GM12873 (cell line): ENCODE results near the gene ROBO2.

Experiments
- TF ChIP-seq, protein P1 (sequence below): IDR thresholded peaks from 2 replicates; pipeline ENCODE4 v1.5.1; 2012; ENCODE audit warnings: low read depth, mild to moderate bottlenecking, moderate library complexity, low read length, control low read depth; ENCODE audit not compliant: insufficient read depth; ENCODE audit errors: missing control alignments

The ROBO2 gene, protein sequence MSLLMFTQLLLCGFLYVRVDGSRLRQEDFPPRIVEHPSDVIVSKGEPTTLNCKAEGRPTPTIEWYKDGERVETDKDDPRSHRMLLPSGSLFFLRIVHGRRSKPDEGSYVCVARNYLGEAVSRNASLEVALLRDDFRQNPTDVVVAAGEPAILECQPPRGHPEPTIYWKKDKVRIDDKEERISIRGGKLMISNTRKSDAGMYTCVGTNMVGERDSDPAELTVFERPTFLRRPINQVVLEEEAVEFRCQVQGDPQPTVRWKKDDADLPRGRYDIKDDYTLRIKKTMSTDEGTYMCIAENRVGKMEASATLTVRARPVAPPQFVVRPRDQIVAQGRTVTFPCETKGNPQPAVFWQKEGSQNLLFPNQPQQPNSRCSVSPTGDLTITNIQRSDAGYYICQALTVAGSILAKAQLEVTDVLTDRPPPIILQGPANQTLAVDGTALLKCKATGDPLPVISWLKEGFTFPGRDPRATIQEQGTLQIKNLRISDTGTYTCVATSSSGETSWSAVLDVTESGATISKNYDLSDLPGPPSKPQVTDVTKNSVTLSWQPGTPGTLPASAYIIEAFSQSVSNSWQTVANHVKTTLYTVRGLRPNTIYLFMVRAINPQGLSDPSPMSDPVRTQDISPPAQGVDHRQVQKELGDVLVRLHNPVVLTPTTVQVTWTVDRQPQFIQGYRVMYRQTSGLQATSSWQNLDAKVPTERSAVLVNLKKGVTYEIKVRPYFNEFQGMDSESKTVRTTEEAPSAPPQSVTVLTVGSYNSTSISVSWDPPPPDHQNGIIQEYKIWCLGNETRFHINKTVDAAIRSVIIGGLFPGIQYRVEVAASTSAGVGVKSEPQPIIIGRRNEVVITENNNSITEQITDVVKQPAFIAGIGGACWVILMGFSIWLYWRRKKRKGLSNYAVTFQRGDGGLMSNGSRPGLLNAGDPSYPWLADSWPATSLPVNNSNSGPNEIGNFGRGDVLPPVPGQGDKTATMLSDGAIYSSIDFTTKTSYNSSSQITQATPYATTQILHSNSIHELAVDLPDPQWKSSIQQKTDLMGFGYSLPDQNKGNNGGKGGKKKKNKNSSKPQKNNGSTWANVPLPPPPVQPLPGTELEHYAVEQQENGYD (N-terminal part only)

DNA sequence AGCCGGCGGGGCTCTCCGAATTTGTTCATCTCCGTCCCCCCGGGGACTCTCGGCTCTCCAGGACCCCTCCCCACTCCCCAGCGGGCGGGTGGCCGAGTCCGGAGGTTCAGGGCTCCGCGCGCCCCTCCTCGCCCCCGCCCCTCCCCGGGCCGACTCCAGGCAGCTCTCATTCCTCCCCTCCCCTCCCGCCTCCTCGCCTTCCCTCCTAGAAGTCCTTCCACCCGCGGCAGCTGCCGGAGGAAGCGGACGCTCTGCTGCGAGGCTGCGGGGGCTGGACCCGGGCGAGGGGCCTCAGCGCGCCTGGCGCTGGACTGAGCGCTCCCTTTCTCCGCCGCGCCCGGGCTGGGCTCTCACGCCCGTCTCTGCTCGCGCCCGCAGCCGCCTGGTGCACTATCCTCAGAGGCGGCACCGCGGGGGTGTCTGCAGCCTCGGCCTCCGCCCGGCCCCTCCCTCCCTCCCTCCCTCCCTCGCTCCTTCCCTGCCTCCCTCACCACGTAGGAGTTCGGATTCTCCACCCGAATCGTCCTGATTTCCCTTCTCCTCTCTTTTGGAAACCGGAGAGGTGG is at the start of gene ROBO2:
Gene ROBO2 (plus strand): TSS at position 494 of the 566 bp plus-strand sequence. CDS start 687 bp downstream, outside the sequence.
- TF ChIP-seq, protein P1, sequence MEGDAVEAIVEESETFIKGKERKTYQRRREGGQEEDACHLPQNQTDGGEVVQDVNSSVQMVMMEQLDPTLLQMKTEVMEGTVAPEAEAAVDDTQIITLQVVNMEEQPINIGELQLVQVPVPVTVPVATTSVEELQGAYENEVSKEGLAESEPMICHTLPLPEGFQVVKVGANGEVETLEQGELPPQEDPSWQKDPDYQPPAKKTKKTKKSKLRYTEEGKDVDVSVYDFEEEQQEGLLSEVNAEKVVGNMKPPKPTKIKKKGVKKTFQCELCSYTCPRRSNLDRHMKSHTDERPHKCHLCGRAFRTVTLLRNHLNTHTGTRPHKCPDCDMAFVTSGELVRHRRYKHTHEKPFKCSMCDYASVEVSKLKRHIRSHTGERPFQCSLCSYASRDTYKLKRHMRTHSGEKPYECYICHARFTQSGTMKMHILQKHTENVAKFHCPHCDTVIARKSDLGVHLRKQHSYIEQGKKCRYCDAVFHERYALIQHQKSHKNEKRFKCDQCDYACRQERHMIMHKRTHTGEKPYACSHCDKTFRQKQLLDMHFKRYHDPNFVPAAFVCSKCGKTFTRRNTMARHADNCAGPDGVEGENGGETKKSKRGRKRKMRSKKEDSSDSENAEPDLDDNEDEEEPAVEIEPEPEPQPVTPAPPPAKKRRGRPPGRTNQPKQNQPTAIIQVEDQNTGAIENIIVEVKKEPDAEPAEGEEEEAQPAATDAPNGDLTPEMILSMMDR = no peak

DNA sequence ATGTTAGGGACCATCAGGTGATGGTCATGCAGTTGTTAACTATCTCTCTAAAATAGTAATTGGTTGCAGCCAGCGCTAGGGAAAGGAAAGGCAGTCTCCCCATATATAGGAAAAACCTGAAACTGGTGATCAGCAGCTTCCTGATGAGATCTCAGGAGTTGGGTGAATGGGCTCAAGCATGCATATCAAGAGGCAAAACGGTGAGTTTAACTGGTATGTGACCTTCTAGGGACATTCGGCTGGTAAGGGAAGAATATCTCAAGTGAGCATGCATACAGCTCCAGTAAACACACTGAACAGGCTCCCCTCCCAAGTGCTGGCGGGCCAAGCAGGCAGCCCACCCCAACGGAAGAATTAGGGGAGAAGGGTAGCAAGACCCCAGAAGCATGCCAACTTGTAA is 49.3 kb upstream of the ROBO2 start:
- TF ChIP-seq, protein P1 = no peak

DNA sequence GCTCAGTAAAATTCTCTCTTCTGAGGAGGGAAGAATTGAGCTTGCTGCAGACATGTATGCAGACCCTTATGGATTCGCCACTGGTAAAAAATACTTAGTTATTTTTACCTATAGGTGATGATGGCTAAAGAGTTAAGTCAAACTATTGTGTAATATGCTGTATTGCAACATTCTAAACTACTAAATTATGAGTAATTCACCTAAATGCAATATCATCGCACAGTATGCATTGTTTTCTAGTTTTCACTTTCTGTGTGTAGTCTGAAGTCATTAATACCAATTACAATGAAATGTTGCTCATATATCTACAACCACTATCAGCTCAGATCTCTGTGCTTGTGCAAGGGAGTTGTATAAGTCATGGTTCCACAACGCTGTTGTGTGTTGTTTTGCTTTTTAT is 48.7 kb upstream of the ROBO2 start:
- TF ChIP-seq, protein P1 = no peak

DNA sequence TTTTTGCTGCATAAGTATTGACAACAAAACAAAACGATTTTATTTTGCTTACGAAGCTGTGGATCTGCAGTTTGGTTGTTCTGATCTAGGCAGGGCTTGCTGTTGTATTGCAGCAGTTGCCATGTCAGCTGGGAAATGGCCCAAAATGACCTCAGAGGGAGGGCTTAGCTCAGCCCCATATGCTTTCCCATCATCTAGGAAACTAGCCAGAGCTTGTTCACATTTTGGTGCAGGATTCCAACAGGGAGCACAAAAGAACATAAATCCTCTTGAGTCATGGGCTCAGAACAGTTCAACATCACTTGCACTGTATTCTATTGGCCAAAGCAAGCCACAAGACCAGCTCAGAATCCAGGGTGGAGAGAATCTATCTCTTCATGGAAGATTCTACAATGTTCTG is 42.2 kb upstream of the ROBO2 start:
- TF ChIP-seq, protein P1 = no peak

DNA sequence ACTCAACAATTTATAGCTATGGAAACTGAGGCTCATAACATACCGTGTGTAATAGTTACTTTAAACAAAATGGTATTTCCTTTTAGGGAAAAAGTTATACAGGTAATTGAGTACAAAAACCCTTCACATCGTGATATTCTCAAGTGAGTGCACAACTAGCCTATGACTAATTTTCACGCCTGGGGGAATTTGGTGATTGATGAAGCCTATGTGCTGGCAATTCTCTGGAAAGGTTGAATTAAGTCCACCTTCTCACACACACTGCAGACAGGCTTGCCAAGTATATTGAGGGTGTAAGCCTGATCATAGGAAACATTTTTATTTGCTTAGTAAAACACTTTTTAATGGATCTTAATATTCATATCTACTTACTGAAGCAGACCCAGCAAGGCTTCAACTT is 41.3 kb upstream of the ROBO2 start:
- TF ChIP-seq, protein P1 = no peak

DNA sequence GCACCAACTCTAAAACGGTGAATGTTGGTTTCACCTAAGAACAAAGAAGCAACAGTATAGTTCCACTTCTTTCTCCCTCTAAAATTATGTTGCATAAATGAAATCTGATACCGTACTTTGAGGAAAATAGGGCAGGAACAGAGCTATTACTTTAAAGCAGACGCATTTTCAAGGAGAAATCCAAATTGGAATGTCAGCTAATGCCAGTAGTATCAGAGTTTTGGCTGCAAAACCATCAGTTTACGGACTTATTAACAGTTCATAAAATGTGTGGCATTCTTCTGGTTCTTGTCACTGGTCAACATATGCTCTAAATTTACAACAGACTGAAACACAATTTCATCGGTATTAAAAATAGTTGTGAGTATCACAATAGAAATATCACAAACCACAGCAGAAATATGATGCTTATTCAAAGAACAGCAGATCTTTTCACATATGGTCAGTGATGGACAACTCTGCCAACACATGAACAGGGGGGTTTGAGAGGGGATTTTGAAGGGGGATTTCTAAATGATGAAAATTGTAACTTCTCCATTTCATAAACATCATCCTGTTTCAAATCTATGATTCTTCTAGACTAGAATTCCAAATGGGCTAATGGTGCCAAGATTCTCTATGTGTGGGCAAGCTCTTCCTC is 38.7 kb upstream of the ROBO2 start:
- TF ChIP-seq, protein P1 = no peak
